ENCODE measurements around the gene EML3. TPM values are rescaled to one million over a fixed set of nuclear protein-coding genes. Genes with fewer than 3 reads are reported as not detected.
"Not testable (repeated sequence)": the region's sequence is repeated elsewhere in the genome, so short reads cannot be mapped to it uniquely, and the experiment has no call there.

EML3 gene, protein sequence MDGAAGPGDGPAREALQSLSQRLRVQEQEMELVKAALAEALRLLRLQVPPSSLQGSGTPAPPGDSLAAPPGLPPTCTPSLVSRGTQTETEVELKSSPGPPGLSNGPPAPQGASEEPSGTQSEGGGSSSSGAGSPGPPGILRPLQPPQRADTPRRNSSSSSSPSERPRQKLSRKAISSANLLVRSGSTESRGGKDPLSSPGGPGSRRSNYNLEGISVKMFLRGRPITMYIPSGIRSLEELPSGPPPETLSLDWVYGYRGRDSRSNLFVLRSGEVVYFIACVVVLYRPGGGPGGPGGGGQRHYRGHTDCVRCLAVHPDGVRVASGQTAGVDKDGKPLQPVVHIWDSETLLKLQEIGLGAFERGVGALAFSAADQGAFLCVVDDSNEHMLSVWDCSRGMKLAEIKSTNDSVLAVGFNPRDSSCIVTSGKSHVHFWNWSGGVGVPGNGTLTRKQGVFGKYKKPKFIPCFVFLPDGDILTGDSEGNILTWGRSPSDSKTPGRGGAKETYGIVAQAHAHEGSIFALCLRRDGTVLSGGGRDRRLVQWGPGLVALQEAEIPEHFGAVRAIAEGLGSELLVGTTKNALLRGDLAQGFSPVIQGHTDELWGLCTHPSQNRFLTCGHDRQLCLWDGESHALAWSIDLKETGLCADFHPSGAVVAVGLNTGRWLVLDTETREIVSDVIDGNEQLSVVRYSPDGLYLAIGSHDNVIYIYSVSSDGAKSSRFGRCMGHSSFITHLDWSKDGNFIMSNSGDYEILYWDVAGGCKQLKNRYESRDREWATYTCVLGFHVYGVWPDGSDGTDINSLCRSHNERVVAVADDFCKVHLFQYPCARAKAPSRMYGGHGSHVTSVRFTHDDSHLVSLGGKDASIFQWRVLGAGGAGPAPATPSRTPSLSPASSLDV
- 4.9 TPM for total RNA-seq

DNA sequence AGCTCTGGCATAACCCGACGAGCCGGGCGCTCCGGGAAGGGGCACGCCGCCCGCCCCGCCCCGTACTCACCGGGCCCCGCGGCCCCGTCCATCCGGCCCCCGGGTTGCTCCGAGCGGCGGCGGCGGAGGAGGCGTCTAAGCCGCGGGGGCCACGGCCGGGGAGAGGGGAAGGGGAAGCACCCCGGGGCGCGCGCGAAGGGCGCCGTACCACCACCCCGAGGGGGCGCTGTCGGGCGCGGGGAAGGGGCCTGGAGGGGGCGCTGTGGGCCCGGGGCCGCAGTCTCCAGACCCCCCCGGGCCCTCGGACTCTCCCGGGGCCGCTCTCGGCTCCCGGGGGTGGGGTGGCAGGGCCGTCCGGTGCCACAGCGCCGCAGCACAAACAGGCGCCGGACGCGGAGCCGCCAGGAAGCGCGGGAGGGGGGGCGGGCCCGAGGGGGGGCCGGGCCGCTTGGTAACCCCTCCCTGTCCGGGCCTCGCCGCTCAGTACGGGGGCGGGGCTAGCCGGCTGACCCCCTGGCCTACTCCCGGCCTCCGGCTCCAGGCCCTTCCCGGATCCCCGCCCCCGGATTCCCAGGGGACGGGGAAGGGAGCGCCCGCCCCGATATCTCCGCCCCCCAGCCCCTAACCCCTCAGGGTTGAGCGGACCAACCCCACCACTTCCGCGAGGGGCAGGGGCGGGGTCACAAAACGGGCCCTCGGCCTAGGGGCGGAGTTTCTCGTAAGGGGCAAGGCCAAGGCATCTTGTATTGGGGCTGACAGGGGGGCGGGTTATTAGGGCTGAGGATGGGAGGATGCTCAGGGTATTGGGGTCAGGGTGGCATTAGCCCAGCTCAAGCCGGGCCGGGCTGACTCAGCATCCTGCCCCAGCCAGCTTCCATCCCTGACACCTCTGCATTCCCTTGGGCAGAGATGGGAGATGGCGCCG, at the start of gene EML3, which contains the start of gene ROM1:
TSS of gene EML3 (minus strand) at position 410 of the 925 bp plus-strand sequence. CDS start at position 92, 318 bp downstream.
TSS of gene ROM1 (plus strand) at position 892 of the 925 bp plus-strand sequence. CDS start at position 917, 25 bp downstream.
- FAIRE-seq = no peak

DNA sequence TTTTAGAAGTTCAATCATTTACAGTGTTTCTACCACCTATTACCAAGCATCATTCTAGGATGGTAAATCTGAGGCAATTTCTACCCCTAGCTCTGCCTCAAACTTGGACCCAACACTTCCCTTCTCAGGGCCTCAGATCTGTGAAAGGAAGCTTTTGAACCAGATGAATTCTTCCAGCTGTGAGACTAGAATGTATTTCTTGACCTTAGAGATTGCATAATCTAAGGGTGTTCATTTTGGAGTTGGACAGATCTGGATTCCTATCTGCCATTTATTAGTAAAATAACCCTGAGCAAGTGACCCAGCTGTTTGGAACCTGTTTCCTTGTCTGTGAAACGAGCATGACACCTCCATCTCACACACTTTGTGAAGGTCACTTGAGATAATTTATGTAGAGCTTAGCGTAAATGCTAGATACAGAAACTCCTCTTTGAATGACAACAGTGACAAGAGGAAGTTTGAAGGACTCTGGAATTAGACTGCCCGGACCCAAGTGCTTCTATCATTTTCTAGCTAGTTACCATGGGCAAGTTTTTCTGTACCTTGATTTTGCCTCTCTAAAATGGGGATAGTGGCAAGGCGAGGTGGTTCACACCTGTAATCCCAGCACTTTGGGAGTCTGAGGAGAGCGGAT, 44.3 kb upstream of the EML3 start:
- DNase-seq (ENCODE audit: low spot score in 2 of 2) (no peak), FAIRE-seq (no peak)

More for the DNA sequence above, at the start of gene EML3, which contains the start of gene ROM1:
- peak; percentile 84 to 90 for DNase-seq (ENCODE audit: low spot score in 2 of 2)

DNA sequence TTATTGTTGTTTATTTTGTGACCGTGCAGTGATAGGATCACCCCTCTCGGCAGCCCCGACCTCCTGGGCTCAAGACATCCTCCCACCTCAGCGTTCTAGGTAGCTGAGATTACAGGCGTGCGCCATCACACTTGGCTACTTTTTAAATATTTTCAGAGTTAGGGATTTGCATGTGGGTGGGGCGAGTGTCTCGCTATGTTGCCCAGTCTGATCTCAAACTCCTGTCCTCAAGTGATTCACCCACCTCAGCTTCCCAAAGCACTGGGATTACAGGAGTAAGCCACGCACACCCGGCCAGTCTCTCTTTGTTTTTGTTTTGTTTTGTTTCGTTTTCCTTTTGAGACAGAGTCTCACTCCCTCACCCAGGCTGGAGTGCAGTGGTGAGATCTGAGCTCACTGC, 41.7 kb upstream of the EML3 start:
- FAIRE-seq (no peak), DNase-seq (ENCODE audit: low spot score in 2 of 2) (no peak)

DNA sequence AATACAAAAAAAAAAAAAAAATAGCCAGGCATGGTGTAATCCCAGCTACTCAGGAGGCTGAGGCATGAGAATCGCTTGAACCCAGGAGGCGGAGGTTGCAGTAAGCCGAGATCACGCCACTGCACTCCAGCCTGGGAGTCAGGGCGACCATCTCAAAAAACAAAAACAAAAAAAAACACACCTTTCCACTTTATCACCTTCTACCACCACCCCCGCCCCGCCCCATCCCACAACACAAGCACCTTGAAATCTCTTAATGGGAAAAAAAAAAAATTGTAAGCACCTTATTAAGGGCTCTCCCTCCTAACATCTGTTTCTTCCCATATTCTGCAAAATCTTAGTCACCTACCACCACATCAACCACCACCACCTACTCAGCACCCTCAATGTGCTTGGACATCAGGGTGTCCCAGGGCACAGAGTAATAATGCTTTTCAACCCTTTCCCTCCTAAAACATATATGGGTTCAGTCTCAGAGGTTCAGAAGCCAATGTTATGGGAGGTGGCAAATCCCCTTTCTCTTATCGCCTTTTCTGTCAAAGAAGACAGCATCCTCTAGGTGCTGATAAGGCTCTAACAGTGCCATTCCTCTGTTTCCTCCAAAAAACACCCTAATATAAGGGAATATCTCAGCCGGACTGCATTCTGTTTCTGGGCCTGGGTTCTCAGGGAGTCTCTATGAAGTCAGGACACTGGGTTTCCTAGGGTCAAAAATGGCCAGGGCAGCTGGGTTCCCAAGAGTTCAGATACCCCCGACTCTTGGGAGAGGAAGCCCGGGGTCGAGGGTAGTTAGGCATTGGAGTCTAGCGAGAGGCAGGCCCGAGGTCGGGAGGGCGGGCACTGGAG, 39.8 kb upstream of the EML3 start:
- DNase-seq (ENCODE audit: low spot score in 2 of 2) (no peak), FAIRE-seq (no peak)

DNA sequence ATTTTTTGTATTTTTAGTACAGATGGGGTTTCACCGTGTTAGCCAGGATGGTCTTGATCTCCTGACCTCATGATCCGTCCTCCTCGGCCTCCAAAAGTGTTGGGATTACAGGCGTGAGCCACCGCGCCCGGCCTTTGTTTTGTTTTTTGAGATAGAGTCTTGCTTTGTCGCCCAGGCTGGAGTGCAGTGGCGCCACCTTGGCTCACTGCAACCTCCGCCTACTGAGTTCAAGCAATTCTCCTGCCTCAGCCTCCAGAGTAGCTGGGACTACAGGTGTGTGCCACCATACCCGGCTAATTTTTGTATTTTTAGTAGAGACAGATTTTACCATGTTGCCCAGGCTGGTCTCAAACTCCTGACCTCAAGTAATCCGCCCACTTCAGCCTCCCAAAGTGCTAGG, 37.7 kb upstream of the EML3 start:
- not testable (repeated sequence) for FAIRE-seq; DNase-seq (ENCODE audit: low spot score in 2 of 2)

DNA sequence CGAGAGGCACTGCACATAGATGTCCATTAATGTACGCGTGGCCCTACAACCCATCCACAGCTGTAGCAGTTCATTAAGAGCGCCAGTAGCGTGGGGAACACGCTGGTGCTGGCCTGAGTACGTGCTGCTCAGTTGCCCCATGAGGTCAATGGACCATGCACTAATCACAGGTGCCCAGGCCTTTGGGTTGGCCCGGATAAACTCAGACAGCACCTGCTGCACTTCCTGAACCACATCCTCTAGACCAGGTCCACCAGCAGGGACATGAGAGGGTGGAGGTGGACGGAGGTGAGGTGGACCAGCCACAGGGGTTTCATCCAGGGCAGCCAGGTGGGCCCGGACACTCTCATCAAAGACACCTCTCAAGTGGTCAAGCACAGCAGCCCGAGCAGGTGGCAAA, 36.9 kb upstream of the EML3 start:
- DNase-seq (ENCODE audit: low spot score in 2 of 2) (no peak), FAIRE-seq (no peak)

DNA sequence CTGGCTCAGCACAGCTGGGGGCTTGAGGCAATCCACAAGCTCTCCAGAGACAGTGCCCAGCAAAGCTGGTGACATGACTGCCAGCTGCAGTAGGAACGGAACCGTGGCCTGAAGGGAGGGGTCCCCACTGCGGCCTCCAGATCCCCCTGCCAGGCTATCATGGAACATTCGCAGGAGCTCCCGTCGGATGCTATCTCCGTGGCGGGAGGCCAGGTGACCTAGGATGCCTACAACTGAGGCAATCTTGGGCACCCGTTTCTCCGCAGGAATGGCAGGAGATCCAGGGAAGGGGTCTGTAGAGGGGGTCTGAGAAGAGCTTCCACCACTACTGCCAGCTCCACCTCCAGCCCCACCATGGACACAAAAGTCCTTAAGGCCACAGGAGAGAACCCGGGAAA, 36.4 kb upstream of the EML3 start:
- no peak for FAIRE-seq
- DNase-seq (ENCODE audit: low spot score in 2 of 2) = no peak

DNA sequence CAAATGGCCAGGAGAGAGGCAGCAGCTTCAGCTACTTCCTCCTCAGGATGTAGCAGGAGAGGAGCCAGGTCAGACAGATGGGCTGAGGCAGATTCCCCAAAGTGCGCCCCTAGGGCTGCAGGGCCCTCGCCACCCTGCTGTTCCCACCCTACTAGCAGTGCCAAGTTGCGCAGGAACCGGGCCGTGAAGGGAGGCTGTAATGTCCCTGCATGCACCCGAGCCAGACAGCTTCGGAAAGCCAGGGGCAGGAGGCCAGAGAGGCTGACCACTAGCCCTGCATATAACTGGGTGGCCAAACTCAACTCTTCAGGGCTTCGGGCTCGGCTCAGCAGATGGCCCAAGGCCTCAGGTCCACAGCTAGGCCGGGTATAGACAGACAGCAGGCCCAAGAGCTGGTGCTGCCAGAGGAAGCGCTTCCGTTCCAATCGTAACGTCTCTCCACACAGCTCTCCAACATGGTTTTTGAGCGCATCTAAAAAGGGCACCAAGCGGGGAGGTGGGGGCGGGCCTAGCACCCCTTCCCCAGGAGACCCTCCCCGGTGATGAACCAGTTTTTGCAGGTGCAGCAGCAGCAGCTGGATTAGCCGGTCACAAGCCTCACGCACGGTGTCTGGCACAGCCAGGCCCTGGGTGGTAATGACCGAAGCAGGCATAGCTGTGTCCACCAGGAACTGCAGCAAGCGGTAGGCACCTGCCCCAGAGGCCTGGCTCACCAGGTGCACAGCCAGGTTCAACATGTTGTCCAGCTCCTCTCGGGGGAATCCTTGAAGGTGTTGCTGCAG, 35.8 kb upstream of the EML3 start:
- DNase-seq (ENCODE audit: low spot score in 2 of 2) (no peak), FAIRE-seq (no peak)

DNA sequence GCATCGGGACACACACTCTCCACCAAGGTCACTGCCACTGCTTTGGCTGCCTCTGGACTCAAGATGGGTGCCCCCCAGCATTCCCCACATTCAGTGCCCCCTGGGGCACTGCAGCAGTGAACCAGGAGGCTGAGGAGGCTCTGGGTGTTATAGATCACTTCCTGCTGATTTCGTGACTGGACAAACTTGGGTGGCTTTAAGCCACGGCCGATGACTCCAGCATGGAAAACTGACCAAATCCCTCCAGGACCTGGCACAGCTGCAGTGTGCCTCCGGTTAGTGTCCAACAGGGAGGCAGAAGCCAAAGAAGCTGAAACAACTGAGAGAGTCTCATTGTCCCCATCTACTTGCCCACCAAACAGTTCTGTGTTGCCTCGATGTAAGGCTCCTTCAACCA, 35.0 kb upstream of the EML3 start:
- DNase-seq (ENCODE audit: low spot score in 2 of 2) (no peak), FAIRE-seq (no peak)

DNA sequence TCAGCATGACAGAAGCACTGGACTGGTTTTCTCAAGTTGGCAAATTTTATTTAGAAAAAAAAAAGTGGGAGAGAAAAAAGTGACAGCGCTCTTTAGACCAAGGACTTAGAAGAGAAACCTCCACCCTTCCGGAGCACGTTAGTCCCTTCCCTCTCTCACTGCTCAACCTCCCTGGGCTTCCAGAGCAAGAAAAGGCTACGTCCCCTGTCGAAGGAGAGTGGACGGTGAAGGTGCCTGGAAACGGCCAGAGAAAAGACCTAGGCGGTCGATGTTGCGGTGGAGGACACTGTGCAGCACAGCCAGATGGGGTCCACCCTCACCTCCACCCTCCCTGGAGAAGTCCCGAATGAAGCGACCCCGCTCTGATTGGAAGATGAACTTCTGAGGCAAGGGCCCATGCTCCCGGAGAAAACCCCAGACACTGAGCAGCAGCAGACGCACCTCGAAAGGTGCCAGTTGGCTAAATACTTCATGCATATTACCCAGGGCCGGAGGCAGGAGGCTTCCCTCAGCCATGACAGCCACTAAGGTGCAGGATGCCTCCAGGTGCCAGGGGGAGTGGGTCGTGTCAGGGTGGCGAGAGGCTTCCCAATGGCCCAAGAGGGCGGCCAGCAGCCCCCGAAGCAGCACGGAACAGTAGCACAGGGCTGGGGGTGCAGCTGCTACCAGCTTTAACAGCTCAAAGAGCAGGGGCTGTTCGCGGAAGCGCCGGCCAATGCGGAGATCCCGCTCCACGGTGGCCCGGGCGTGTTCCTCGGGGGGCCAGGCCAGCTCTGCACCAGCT, 34.4 kb upstream of the EML3 start:
- DNase-seq (ENCODE audit: low spot score in 2 of 2) (no peak), FAIRE-seq (no peak)

DNA sequence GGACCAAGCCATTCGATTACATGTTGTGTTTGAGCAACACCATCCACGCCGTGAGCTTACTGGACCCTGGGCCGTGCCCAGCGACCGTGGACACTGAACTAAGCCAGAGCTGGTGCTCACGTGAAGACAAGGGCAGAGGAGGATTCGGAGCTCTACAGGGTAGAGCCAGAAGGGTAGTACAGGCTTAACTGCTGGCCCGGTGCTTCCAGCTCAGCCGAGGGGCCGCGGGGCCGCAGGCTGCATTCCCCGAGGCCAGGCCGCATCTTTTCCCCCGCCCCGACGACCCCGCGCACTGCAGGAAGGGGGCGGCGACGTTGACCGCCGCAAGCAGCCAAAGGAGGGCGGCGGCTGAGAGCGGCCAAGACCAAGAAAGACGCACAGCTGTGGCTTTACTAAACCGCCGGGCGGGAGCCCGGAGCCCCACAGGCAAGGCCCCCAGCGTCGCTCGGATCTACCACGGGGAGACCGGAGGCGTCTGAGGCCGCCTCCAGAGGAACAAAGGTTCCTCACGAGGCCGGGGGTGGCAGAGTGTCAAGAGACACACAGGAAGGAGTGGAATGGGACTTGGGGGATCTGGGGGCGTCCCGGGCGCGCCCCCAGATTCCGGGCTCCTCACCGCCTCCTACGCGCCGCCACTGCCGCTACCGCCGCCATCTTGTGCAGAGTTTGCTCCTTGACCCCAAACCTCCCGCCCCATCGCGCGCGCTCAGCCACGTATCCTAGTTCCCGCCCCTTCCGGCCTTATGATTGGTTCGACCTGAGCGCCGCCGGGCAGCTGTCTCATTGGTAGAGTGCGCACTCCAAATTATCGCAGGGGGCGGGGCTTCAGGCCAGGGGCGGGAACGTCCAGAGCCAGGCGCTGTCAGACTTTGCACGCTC, 33.6 kb upstream of the EML3 start, which contains the start of gene GANAB:
TSS of gene GANAB (minus strand) at position 668 of the 879 bp plus-strand sequence. CDS start at position 654, 14 bp downstream.
- FAIRE-seq = peak; percentile 55
- DNase-seq (ENCODE audit: low spot score in 2 of 2) = peak; percentile 99 to 100

DNA sequence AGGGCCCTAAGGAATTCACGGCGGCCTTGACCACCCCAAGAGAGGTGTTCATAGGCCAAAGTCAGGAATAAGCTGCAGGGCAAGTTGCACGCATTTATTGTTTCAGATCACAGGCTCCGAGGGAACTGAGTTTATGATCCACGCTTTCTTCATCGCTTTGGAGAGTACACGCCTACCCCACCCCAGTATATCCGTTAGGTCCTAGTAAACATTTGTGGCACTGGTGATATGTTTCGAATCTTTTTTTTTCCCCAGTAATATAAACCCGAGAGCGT, 33.0 kb upstream of the EML3 start:
- no peak for DNase-seq (ENCODE audit: low spot score in 2 of 2)
- FAIRE-seq = no peak

DNA sequence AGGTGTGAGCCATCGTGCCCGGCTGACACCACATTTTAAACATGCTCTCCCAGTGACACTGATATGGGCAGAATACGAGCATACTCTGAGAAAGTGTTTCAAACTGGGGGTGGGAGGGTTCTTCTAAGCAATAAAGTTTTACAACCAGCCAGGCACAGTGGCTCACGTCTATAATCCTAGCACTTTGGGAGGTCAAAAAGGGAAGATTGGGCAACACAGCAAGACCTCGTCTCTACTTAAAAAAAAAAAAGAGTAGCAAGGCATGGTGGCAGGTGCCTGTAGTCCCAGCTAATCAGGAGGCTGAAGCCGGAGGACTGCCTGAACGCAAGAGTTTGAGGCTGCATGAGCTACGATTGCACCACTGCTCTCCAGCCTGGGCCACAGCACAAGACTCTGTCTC, 31.6 kb upstream of the EML3 start:
- DNase-seq (ENCODE audit: low spot score in 2 of 2) = no peak

DNA sequence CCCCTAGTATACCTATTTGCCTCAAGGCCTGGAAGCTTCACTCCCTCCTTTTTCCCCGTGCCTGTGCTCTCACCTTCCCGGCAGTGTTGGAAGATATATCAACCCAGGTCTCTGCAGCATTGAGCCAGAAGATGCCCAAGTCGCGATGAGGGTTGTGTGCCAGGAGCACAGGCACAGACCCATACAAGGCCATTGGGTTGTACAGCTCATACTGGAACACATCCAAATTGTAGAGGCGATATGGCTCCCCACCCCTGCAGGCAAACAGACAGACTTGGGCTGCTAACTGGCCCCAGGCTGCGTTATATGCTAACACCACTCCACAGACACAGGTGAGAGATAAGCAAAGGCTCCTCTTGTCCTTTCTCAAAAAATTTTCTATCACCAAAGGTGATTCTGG, 19.9 kb upstream of the EML3 start:
- DNase-seq (ENCODE audit: low spot score in 2 of 2) (no peak), FAIRE-seq (no peak)

More for the DNA sequence above, 31.6 kb upstream of the EML3 start:
- FAIRE-seq = no peak

DNA sequence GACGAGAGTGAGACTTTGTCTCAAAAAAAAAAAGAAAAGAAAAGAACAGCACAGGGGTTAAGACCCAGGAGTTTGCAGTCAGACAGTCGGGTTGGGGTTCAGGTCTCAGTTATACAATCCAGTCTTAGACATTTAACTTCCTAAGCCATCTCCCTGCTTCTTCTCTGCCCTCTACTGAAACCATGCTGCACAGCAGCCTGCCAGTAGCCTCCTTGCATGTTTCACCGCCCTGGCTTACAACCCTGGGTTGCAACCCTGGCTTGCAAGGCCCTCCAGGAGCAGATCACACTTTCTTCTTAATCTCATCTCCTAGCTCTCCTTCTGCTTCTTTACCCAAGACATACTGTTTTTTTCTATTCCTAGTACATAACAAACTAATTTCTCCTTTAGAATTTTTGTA, 15.1 kb upstream of the EML3 start:
- FAIRE-seq (no peak), DNase-seq (ENCODE audit: low spot score in 2 of 2) (no peak)

DNA sequence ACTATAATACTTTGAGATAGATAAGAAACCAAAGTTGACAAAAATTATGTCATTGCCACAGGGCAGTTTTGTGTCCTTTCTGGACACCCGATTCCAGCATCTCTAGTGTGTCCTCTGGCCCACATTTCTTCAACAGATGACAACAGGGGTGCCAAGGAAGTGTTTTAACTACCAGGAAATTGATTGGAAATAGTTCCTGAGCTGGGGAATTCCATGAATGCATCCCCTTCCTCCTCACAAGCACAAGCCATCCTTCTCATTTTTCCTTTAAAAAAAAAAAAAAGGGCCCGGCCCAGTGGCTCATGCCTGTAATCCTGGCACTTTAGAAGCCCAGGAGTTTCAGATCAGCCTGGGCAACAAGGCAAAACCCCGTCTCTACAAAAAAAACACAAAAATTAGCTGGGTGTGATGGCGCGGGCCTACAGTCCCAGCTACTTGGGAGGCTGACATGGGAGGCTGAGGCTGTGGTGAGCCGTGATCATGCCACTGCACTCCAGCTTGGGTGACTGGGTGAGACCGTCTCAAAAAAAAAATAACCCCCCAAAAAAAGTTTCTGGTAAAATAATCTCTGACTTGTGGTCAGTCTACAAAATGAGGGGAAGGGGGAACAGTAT, 10.0 kb upstream of the EML3 start:
- FAIRE-seq = no peak

More for the DNA sequence above, 10.0 kb upstream of the EML3 start:
- DNase-seq (ENCODE audit: low spot score in 2 of 2) = no peak
